DOHH2 (cell line): ENCODE measurements around the gene TFCP2L1.

ENCODE experiments used
- H3F3A ChIP-seq: fragments of 200-600 bp; sonication (generic), shearing (Covaris generic); 2 replicates; pipeline ENCODE4 v1.6.0; 2016; ENCODE audit warnings: antibody characterized with exemption, mild to moderate bottlenecking; ENCODE audit not compliant: control insufficient read depth, insufficient read depth
- H3K27ac ChIP-seq: fragments of 200-600 bp; sonication (generic); 2 replicates; pipeline ENCODE4 v1.5.1; 2014; ENCODE audit warnings: low read depth, mild to moderate bottlenecking, low read length, moderate library complexity
- H3K27me3 ChIP-seq: fragments of 200-600 bp; sonication (generic); 2 replicates; pipeline ENCODE4 v1.6.1; 2014; ENCODE audit warnings: mild to moderate bottlenecking, low read length, mixed read lengths; ENCODE audit not compliant: control insufficient read depth
- H3K36me3 ChIP-seq: fragments of 200-600 bp; sonication (generic); 2 replicates; pipeline ENCODE4 v1.6.1; 2014; ENCODE audit warnings: mild to moderate bottlenecking, low read length, moderate library complexity, mixed read lengths; ENCODE audit not compliant: control insufficient read depth
- H3K4me1 ChIP-seq: fragments of 200-600 bp; sonication (generic); 2 replicates; pipeline ENCODE4 v1.6.1; 2014; ENCODE audit warnings: mild to moderate bottlenecking, low read length, mixed read lengths; ENCODE audit not compliant: control insufficient read depth
- H3K4me2 ChIP-seq: fragments of 200-600 bp; sonication (generic); 2 replicates; pipeline ENCODE4 v1.6.0; 2014; ENCODE audit warnings: mild to moderate bottlenecking, low read length, moderate library complexity
- H3K4me3 ChIP-seq: fragments of 200-600 bp; sonication (generic); 2 replicates; pipeline ENCODE4 v1.5.1; 2014; ENCODE audit warnings: mild to moderate bottlenecking, low read length, mixed read lengths
- H3K79me2 ChIP-seq: fragments of 200-600 bp; sonication (generic); 2 replicates; pipeline ENCODE4 v1.6.1; 2014; ENCODE audit warnings: mild to moderate bottlenecking, low read length, mixed read lengths; ENCODE audit not compliant: control insufficient read depth
- H3K9me2 ChIP-seq: fragments of 200-600 bp; sonication (generic); replicated peaks from 2 replicates; pipeline ENCODE4 v1.6.1; 2014; ENCODE audit warnings: mild to moderate bottlenecking, low read length, mixed read lengths; ENCODE audit not compliant: control insufficient read depth
- H3K9me3 ChIP-seq: fragments of 200-600 bp; sonication (generic); 2 replicates; pipeline ENCODE4 v1.6.1; 2014; ENCODE audit warnings: antibody characterized with exemption, low read length, mixed read lengths; ENCODE audit not compliant: control insufficient read depth, insufficient read depth
- H4K20me1 ChIP-seq: fragments of 200-600 bp; sonication (generic); 2 replicates; pipeline ENCODE4 v1.6.0; 2014; ENCODE audit warnings: low read depth, mild to moderate bottlenecking, antibody characterized with exemption, low read length, moderate library complexity; ENCODE audit not compliant: control insufficient read depth, insufficient read depth
- EZH2phosphoT487 ChIP-seq: fragments of 200-600 bp; sonication (generic); IDR thresholded peaks from 2 replicates; pipeline ENCODE4 v1.6.1; 2017; ENCODE audit warnings: borderline replicate concordance, mild to moderate bottlenecking, antibody characterized with exemption, low read length, moderate library complexity, mixed read lengths
- TF ChIP-seq, protein P1 (sequence below): fragments of 200-600 bp; sonication (generic); IDR thresholded peaks from one replicate; pipeline ENCODE4 v1.5.1; 2014; ENCODE audit warnings: antibody characterized with exemption, mild to moderate bottlenecking, low read depth, low read length; ENCODE audit not compliant: poor library complexity, severe bottlenecking

Gene TFCP2L1

DNA sequence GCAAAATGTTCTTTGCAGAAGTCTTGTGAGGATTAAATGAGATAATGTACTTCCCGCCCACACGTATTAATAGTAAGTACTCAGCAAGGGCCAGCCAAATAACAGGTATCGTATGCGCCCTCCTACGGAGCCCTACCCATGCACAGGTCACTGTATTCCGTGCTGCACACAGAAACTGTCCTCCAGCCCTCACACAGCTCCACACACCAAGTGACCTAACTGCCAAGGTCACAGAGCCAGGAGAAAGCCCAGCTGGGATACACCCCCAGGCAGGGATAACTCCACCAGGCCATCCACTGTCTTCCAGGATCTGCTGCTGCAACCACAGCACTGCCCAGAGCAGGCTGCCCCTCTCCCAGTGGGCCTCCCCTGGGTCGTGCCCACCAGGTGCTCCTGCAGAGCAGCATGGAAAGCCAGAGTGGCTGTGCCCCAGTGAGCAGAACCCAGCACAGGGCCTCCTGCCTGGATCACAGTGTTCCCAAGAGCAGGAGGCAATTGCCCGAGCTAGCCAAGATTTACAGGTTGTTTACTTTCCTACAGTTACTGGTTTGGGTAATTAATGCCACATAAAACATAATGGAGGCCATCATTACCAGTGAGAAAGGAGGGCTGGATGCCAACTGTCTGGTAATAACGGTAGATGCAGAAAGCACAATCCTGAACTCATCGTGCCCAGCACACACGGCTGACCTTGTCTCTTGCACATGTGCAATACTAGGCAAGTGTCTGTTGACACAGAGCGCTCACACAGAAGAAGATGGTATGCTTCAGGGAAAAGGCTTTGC lies 24.4 kb downstream of the TFCP2L1 start:
- H4K20me1 ChIP-seq, result no peaks in the 10 kb centered on the region
- H3K36me3 ChIP-seq, result no peaks in the 10 kb centered on the region
- H3K27ac ChIP-seq, result no peak overlapping the region
- TF ChIP-seq, protein P1, sequence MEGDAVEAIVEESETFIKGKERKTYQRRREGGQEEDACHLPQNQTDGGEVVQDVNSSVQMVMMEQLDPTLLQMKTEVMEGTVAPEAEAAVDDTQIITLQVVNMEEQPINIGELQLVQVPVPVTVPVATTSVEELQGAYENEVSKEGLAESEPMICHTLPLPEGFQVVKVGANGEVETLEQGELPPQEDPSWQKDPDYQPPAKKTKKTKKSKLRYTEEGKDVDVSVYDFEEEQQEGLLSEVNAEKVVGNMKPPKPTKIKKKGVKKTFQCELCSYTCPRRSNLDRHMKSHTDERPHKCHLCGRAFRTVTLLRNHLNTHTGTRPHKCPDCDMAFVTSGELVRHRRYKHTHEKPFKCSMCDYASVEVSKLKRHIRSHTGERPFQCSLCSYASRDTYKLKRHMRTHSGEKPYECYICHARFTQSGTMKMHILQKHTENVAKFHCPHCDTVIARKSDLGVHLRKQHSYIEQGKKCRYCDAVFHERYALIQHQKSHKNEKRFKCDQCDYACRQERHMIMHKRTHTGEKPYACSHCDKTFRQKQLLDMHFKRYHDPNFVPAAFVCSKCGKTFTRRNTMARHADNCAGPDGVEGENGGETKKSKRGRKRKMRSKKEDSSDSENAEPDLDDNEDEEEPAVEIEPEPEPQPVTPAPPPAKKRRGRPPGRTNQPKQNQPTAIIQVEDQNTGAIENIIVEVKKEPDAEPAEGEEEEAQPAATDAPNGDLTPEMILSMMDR, result no peak
- TF ChIP-seq EZH2phosphoT487, result no peak
- H3K4me2 ChIP-seq, result no peak overlapping the region
- no peak overlapping the region for H3K4me3 ChIP-seq
- H3K9me3 ChIP-seq, result no peaks in the 10 kb centered on the region
- H3K27me3 ChIP-seq, result no peaks in the 10 kb centered on the region
- H3K9me2 ChIP-seq, result no peaks in the 10 kb centered on the region
- no peaks in the 10 kb centered on the region for H3F3A ChIP-seq
- H3K79me2 ChIP-seq, result no peaks in the 10 kb centered on the region
- no peaks in the 10 kb centered on the region for H3K4me1 ChIP-seq

DNA sequence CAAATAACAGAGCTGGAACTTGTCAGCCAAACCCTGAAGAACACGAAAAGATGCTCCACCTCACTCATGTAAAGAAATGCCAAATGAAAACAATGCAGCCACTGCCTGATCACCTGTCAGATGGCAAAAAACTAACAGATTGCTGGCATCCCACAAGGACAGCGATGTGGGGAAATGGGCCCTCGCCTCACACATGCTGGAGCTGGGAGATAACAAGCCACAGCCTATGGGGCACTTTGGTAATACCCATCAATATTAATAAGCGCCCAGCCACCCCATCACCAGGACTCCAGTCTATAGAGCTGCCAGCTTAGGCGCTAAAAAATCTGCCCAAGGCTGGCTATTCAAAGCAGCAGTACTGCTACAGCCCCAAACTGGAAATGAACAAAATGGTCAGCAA lies 27.0 kb downstream of the TFCP2L1 start:
- Histone ChIP-seq H3F3A (no peaks in the 10 kb centered on the region), H3K27me3 (no peaks in the 10 kb centered on the region), H3K4me2 (no peak overlapping the region), H3K36me3 (no peaks in the 10 kb centered on the region), H3K27ac (no peak overlapping the region), H3K4me3 (no peak overlapping the region), H3K9me3 (no peaks in the 10 kb centered on the region), H3K4me1 (no peaks in the 10 kb centered on the region), H4K20me1 (no peaks in the 10 kb centered on the region), H3K9me2 (no peaks in the 10 kb centered on the region), H3K79me2 (no peaks in the 10 kb centered on the region)
- TF ChIP-seq, protein P1, result no peak
- TF ChIP-seq EZH2phosphoT487, result no peak

DNA sequence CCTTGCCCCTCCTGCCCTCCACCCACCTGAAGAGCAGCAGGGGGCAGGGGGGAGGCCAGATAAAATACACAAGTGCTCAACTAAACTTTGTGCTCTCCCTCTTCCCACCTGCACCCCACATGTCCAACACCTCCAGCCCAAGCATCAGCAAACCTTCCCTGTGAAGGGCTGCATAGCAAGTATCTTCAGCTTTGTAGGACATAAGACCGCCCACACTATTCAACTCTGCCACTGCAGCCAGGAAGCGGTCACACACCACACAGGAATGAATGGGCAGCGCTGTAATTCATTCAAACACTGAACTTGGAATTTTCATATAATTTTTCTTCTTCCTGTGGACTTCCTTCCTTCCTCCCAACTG lies 27.5 kb downstream of the TFCP2L1 start:
- no peaks in the 10 kb centered on the region for H3K27me3 ChIP-seq
- no peaks in the 10 kb centered on the region for H4K20me1 ChIP-seq
- no peak overlapping the region for H3K27ac ChIP-seq
- no peaks in the 10 kb centered on the region for H3F3A ChIP-seq
- H3K9me3 ChIP-seq, result no peaks in the 10 kb centered on the region
- H3K4me2 ChIP-seq, result no peak overlapping the region
- no peak for TF ChIP-seq EZH2phosphoT487
- TF ChIP-seq, protein P1, result no peak
- no peaks in the 10 kb centered on the region for H3K9me2 ChIP-seq
- H3K4me3 ChIP-seq, result no peak overlapping the region
- H3K36me3 ChIP-seq, result no peaks in the 10 kb centered on the region
- no peaks in the 10 kb centered on the region for H3K79me2 ChIP-seq
- no peaks in the 10 kb centered on the region for H3K4me1 ChIP-seq
